Erythroblast (primary cell): ENCODE data around the gene RALGPS1.

Experiments
- DNase-seq, 2 experiments: peaks; one replicate each; lab custom pipeline; 2025; lab: John Stamatoyannopoulos, UW
- GATA1 ChIP-seq: IDR thresholded peaks from 2 replicates; pipeline ENCODE4 v1.6.1; 2011; ENCODE audit warnings: low read depth, mild to moderate bottlenecking, control low read depth, low read length, moderate library complexity
- POLR2A ChIP-seq: IDR thresholded peaks from 2 replicates; pipeline ENCODE4 v1.6.1; 2011; ENCODE audit warnings: mild to moderate bottlenecking, low read length

RALGPS1 gene

DNA sequence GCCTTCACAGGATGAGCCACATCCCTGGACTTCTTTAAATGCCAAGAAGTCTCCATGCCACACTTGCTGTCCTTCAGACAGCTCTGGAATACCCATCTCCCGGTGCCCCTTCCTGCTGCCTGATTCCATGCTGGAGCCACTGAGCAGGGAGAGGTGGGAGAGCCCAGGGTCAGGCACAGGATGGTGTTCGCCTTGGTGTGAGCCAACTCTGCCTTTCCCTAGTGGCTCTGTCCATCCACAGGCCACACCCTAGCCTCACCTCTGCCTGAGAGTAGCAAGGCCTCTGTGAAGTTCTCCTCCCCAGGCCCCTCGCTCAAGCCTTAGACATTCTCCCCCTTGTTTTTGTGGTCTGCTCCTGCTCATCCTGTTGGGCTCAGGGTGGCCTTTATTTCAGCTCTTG, 262.0 kb downstream of the RALGPS1 start:
- TF ChIP-seq GATA1 (no peak), POLR2A (no peak)
- DNase-seq = no peak

DNA sequence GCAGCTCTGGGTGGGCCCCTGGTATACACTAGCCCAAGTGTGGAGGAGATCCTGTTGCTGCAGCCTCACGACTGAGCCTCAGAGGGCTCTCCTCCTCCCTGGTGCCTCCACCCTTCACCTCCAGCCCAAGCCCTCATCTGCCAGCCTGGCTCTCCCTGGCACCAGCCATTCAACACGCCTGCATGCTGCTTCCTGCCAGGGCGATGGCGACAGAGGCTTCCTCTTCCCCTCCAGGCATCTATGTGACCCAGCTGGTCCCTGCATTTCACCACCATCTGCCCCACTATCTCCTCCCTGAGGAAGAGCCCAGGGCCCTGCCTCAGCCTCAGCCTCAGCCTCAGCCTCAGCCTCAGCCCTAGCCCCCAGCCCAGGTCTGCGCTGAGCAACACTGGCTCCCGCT, 262.6 kb downstream of the RALGPS1 start:
- DNase-seq = no peak
- TF ChIP-seq POLR2A = no peak
- no peak for TF ChIP-seq GATA1

DNA sequence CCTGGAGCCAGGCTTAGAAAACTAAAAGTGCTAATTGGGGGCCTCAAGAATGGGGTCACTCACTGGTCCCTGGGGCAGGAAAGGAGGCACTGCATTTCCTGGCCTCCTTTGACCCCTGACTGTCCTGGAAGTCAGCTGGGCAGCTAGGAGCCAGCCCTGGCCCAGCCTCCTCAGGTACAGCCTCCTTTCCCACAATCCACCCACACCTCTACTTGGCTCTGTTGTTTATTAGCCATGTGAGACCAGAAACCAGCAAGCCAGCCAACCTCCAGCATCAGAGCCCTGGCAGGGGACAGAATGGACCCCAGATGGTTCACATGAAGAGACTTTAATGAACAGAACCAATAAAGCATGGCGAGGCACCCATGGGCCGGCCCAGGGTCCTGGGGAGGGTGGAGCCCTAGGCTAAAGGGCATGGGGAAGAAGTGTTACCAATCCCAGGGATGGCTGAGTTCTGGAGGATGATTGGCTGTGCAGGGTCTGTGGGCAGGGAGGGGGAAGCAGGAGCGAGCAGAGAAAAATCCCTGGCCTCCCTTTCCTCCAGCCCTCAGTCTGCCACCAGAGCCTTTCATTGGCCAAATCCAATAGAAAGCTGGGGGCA, 263.2 kb downstream of the RALGPS1 start:
- DNase-seq = no peak
- TF ChIP-seq GATA1 (no peak), POLR2A (no peak)

DNA sequence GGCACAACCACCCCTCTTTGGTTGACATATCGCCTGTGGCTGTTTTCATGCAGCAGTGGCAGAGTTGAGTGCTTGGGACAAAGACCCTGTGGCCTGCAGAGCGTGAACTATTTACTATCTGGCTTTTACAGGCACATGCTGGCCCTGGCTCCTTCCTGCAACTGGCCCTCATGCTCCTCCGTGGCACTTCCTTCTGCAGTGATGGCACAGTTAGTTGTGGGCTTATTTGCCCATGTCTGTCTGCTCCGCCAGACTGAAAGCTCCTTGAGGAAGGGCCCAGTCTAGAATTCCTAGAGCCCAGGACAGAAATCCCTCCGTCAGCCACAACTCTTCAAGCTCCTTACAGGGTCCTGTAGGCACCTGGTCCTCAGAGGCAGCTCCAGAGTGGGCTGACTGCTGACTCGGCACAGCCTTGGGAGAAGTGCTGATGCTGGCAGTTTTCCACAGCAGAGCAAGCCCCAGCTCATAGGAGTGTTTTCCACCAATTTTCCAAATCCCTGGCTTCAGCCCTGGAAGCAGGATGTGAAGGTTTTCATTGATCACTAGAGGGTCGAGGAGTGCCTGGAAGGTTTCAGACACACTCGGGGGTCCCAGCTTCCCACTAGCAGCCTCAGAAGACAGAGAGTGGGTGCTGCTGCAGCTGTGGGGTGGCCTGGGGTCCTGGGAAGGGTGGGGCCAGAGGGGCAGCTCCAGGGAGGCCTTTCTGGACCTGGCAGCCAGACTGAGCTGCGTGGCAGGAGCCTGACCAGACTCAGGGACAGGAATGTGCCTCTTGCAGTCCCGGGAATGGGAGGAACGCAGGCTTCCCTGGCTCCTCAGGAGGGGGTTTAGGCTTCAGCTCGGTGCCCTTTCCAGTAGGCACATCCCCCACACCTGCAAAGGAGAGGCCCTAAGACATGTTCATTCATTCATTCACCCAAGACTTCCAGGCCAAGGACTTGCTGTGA, 264.4 kb downstream of the RALGPS1 start:
- no peak for DNase-seq
- TF ChIP-seq GATA1 (no peak), POLR2A (no peak)

DNA sequence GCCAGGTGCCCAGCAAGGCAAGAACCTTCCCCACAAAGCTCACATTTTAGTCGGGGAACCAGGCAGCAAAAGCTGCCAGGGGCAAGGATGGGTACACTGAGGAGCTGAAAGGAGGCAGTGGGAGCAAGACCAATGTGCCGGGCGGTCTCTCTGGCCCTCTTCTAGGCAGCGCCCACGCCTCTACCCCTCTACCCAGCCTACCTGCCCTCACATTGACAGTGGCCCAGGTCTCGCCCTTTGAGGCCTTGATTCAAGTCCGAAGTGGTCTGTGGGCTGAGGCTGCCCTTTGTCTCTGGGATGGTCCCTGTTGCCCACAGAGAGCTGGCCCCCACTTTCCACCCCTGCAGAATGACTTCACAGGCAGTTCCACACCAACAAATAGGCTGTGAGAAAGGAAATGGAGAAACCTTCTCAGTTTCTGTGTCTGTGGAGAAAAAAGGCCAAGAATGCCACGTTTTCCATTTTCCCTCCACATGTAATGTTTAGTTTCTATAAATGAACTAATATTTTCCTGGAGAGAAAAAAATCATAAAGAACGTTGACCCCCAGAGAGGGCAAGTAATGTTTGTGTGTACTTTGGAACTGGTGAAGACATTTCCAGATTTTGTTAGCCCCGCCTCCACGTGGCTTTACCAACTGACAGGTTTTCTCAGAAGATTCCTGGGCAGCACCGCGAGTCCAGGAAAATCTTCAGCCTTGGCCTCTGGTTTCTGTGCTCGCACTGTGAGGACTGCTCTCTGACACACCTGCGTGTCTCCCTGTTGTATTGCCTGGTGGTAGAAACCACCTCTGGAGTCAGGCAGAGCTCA, 265.3 kb downstream of the RALGPS1 start:
- no peak for DNase-seq
- TF ChIP-seq POLR2A = no peak
- TF ChIP-seq GATA1 = no peak

DNA sequence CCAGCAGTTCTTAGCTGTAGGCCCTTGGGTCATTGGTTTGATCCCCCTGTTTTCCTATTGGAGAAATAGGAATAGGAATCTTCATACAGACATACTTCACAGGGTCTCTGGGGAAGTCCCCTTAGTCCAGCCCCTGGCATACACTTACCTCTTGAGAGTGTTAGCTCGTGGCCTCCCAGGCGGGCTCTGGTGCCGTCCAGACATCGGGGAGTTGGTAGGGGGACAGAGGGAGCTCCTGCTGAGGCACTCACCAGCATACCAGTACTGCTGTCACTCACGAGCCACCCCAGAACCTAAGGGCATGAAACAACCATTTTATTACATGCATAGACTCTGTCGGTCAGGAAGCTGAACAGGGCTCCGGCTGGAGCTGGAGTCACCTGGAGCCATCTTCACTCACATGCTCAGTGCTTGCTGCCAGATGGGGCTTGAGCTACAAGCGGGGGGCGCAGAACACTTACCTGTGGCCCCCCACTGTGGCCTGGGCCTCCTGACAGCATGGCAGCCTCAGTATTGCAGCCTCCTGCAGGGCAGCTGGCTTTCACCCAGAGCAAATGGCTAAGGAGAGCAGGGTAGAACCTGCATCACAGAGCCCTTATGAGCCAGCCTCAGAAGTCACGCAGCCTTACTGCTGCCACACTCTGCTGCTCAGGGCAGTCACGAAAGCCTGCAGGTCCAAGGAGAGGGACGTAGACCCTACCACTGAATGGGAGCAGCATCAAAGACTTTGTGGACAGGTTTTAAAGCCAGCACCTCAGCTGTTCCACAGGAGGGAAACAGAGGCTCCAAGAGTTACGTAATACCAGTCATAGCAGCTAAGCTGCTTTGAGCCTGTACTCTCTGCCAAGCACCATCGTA, 266.1 kb downstream of the RALGPS1 start:
- DNase-seq = no peak
- TF ChIP-seq GATA1 (no peak), POLR2A (no peak)

DNA sequence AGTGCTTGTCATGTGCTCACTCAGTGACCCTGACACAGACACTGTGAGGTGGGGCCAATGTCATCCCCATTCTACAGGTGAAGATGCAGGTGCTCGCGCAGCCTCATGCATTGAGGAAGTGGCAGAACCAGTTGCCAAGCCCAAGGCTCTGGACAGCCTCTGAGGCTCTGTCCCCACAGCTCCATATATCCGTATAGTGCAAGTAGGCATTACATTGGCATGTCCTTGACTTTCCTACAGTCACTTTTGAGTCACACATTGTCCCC, 266.7 kb downstream of the RALGPS1 start:
- DNase-seq = no peak
- TF ChIP-seq GATA1 (no peak), POLR2A (no peak)

DNA sequence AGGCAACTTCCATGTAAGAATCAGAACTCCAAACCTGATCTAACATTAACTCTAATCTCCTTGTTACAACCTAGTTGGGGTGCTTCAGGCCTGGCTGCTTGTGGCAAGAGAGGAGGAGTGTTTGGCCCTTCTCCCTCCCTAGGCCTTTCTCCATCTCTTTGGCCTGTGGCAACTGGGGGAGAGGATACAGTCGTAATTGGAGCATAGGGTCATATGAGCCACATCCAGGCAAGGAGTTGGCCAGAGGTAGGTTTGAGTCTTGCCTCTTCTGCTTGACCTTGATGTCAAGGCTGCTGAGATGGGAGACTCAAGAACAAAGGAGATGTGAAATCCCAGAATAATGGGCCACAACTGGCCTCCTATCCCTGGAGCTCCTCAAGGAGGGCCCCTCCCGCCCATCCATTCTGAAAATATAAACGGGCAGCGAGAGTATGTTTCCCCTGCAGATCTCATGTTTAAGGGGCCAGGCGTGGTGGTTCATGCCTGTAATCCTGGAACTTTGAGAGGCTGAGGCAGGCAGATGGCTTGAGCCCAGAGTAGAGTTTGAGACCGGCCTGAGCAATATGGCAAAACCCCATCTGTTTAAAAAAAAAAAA, 267.1 kb downstream of the RALGPS1 start:
- no peak for TF ChIP-seq POLR2A
- no peak for TF ChIP-seq GATA1
- DNase-seq = no peak

DNA sequence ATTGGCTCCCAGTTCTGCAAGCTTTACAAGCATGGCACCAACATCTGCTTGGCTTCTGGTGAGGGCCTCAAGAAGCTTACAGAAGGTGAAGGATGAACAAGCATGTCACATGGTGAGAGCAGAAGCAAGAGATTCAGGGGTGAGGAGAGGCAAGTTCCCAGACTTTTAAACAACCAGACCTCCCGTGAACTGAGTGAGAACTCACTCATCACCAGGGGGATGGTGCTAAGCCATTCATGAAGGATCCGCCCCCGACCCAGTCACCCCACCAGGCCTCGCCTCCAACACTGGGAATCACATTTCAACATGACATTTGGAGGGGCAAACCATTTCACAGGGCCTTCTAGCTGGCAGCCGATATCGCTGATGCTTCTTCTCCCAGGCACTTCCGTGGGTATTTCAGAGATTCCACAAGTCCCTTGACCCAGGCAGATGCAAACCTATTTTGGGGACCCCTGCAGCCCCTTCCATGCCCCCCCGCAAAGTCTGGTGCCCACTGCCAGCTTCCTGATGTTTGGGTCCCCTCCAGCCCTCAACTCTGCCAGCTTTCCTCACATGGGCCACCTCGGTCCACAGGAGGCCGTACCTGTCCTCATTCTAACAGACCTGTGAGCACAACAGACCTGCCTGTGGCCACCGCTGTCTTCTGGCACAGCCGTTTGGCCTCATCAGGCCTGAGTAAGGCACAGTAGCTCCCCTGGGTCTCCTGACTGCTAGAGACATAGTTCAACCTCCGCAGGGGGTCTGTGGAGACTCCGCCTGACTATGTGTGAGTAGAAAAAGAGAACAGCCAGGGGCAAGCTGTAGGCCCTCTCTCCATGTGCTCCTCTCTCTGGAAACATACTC, 268.5 kb downstream of the RALGPS1 start:
- DNase-seq = no peak

DNA sequence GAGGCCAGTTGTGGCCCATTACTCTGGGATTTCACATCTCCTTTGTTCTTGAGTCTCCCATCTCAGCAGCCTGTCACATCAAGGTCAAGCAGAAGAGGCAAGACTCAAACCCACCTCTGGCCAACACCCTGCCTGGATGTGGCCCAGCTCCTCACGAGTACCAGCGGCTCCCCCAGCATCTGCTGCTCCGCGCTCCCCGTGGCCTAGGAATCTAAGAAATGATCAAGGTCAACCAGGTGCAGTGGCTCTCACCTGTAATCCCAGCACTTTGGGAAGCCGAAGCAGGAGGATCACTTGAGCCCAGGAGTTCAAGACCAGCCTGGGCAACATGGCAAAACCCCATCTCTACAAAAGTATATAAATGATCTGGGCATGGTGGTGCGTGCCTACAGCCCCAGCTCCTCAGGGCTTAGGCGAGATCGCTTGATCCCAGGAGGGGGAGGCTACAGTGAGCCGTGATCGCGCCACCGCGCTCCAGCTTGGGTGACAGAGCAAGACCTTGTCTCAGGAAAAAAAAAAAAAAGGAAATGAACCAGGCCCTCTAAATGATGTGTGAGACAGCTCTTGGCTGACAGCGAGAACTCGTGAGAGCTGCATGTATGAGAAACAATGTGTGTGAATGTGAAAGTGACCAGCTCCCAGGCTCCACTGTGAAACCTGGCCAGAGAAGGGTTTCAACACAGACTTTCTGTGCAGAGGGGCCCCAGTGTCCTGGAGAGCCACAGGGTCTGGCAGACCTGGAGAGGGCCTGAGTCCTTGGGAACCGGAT, 269.4 kb downstream of the RALGPS1 start:
- TF ChIP-seq POLR2A (no peak), GATA1 (no peak)
- no peak for DNase-seq

More for the DNA sequence above, 268.5 kb downstream of the RALGPS1 start:
- TF ChIP-seq POLR2A = no peak
- TF ChIP-seq GATA1 = no peak

DNA sequence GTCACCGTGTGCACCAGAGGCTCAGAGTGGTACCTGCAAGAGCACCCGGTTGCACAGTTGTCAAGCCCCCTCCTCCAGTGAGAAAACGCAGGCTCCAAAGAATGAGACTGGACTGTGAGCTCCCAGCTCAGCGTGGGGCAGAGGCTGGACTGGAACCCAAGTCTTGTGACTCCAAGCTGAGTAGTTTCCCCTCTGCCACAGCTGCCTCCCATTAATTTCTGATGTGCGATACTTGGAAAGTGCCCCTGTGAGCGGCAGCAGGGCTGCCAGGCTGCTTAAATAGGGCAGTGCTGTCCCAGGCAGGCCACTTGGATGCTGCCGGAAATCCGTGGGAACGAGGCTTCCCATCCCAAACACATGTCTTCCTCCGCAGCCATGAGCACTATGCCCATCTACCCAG, 270.1 kb downstream of the RALGPS1 start:
- DNase-seq = no peak
- TF ChIP-seq POLR2A = no peak
- no peak for TF ChIP-seq GATA1

DNA sequence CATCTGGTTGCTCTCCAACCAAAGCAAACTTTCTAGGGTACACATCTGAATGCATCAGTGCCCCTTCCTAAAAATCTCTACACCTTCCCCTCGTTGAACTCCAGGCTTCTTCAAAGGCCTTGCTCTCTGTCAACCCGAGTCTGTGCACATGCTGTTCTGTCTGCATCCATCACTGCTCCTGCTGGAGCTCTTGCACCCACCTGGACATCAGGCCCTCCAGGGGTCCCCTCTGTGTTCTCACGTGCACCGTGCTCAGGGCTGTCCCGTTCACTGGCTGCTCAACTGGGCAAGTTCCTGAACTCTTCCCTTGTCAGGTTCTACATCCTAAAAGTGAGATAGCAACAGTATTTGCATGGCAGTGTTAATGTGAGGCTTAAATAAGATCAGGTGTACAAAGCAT, 270.6 kb downstream of the RALGPS1 start:
- no peak for TF ChIP-seq GATA1
- no peak for TF ChIP-seq POLR2A
- DNase-seq = no peak
